ENCODE results near the gene OSTF1.

Gene OSTF1

DNA sequence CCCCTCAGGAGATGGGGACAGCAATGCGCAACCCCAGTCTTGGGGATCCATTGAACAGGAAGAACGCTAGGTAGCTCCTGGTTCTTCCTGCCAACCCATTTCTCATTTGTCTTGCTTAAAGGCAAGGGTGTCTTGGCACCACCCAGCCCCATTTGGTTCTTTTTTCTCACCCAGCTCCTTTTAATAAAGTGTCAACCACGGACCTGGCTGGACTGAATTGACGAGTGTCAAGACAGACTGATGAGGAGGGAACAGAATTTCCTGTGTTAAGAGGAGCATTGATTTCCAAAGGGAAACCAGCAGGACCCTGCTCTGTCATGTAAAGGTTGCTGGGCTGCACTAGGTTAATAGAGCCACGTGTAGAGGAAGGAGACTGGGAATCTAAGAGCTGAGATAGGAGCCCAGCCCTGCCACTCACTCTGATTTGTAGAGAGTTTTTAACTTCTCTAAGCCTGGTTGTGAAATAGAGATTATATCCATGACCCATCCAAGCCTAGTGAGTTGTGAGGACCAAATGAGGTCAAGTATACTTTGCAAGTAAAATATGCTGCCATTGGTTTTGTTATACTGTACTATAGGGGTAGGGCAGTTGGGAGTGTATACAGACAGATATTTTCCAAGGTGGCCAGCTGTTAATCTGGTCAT is 33.7 kb downstream of the OSTF1 start:
- no peak overlapping the region for H3K4me3 ChIP-seq (ENCODE audit: low read length)
- no peak for TF ChIP-seq ZNF274 (IDR thresholded peaks at IDR 0.05; ENCODE audit: low read depth, low read length)

GRCh38 chr9:75123696-75124095 is 35.4 kb downstream of the OSTF1 start:
- no peak overlapping the region for H3K4me3 ChIP-seq (ENCODE audit: low read length)
- TF ChIP-seq ZNF274 (IDR thresholded peaks at IDR 0.05; ENCODE audit: low read depth, low read length), result no peak

- H3K4me3 ChIP-seq (ENCODE audit: low read length), result no peak overlapping the region
- no peak for TF ChIP-seq ZNF274 (IDR thresholded peaks at IDR 0.05; ENCODE audit: low read depth, low read length)
Observed at GRCh38 chr9:75128535-75128934, 40.2 kb downstream of the OSTF1 start.

GRCh38 chr9:75130172-75130571 is 41.9 kb downstream of the OSTF1 start:
- no peak overlapping the region for H3K4me3 ChIP-seq (ENCODE audit: low read length)
- no peak for TF ChIP-seq ZNF274 (IDR thresholded peaks at IDR 0.05; ENCODE audit: low read depth, low read length)

GRCh38 chr9:75130621-75131230 is 42.4 kb downstream of the OSTF1 start:
- TF ChIP-seq ZNF274 (IDR thresholded peaks at IDR 0.05; ENCODE audit: low read depth, low read length), result no peak

DNA sequence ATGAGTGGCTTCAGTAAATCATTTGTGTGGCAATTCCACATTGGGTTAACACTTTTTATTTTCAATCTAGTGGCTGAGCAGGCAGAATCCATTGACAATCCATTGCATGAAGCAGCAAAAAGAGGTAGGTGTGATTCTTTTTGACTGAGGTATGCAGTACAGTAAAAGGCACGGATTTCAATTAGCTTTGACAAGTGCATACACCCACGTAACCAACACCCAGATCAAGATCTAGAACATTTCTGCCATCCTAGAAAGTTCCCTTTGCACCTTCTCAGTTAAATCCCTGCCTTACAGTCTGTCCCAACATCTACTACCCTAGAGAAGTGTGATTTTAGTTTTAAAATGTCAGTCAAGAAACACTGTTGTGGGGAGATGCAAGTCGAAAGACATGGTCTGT is 43.4 kb downstream of the OSTF1 start:
- TF ChIP-seq ZNF274 (IDR thresholded peaks at IDR 0.05; ENCODE audit: low read depth, low read length), result no peak
- no peak overlapping the region for H3K4me3 ChIP-seq (ENCODE audit: low read length)

More at GRCh38 chr9:75130621-75131230, 42.4 kb downstream of the OSTF1 start:
- no peak overlapping the region for H3K4me3 ChIP-seq (ENCODE audit: low read length)

DNA sequence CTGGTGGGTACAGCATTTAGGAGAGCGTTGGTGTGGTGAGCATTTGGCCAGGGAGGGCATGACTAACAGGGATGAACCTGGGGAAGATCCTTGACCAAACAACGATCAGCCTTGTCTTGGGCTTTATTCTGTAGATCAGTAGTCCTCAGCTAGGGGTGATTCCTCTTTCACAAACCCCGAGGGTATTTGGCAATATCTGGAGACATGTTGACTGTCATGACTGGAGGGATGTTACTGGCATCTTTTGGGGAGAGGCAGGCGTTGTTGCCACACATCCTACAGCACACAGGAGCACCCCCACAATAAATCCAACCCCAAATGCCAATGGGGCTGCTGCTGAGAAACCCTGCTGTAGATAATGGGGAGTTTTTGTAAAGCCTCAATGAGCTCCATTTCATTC is 43.9 kb downstream of the OSTF1 start:
- TF ChIP-seq ZNF274 (IDR thresholded peaks at IDR 0.05; ENCODE audit: low read depth, low read length), result no peak
- no peak overlapping the region for H3K4me3 ChIP-seq (ENCODE audit: low read length)

- no peak for TF ChIP-seq ZNF274 (IDR thresholded peaks at IDR 0.05; ENCODE audit: low read depth, low read length)
- no peak overlapping the region for H3K4me3 ChIP-seq (ENCODE audit: low read length)
Observed at GRCh38 chr9:75133396-75133795, 45.1 kb downstream of the OSTF1 start.

DNA sequence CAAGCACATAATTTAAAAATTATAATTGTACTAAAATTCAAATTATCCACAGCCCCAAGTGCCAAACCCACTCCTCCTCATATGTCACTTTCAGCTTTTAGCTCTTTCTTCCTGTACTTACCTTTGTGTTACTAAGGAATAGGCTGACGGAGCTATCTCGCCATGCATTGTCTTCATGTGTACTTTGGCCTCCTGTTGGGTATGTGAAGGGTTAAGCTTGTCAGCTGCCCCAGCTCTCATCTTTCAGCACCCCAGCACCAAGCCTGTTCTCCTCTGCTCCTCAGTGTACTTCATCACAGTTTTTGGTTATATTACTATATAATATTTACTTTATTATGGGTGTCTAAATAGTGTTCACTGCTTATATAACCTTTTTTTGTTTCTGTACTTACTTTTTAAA is 46.2 kb downstream of the OSTF1 start:
- TF ChIP-seq ZNF274 (IDR thresholded peaks at IDR 0.05; ENCODE audit: low read depth, low read length), result no peak
- H3K4me3 ChIP-seq (ENCODE audit: low read length), result no peak overlapping the region

DNA sequence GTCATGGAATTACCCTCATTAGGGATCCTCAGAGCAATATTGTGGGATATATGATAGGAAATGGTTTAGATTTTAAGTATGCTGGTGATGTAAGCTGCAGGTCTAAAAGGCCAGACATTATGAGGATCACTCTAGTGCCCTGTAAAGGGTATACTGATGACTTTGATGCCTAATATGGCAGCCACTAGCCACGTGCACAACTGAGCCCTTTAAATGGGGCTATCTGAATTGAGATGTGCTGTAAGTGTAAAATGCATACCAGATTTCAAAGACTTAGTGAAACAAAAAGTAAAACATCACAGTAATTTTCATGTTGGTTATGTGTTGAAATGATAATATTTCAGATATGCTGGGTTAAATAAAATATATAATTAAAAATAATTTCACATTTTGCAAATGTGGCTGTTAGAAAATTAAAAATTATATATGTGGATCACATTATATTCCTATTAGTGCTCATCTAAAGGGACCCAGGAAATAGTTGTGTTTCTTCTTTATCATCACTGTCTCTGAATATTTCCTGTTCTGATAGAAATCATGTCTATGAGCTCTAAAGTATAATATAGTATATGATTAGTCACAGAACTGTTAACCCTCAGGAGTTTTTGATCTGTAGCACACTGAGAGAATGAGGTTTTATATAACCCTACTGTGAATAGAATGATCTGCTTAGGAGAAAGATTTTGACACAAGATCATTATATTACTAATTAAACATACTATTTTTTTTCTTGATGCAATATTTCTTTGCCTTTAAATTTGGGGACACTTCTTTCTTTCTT is 50.1 kb downstream of the OSTF1 start:
- TF ChIP-seq ZNF274 (IDR thresholded peaks at IDR 0.05; ENCODE audit: low read depth, low read length), result no peak
- no peak overlapping the region for H3K4me3 ChIP-seq (ENCODE audit: low read length)

GRCh38 chr9:75139201-75139600 is 50.9 kb downstream of the OSTF1 start:
- no peak overlapping the region for H3K4me3 ChIP-seq (ENCODE audit: low read length)
- no peak for TF ChIP-seq ZNF274 (IDR thresholded peaks at IDR 0.05; ENCODE audit: low read depth, low read length)

DNA sequence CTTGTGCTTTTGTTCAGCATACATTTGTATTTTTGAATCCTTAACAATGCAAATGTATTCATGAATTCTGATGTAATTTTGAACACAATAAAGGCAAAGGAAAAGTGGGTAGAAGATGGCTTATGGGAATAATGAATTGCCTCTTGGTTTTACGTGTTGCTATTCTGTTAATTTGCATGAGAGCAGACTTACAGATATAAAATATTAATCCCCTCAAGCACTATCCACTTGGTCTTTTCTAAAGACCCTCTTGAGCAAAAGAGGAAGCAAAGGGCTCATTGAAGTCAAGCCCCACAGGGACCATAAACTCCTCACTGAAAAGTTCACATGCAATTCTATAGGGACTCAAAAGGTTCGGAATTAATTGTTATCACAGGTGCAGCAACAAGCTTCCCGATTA is 51.9 kb downstream of the OSTF1 start:
- no peak for TF ChIP-seq ZNF274 (IDR thresholded peaks at IDR 0.05; ENCODE audit: low read depth, low read length)
- H3K4me3 ChIP-seq (ENCODE audit: low read length), result no peak overlapping the region

DNA sequence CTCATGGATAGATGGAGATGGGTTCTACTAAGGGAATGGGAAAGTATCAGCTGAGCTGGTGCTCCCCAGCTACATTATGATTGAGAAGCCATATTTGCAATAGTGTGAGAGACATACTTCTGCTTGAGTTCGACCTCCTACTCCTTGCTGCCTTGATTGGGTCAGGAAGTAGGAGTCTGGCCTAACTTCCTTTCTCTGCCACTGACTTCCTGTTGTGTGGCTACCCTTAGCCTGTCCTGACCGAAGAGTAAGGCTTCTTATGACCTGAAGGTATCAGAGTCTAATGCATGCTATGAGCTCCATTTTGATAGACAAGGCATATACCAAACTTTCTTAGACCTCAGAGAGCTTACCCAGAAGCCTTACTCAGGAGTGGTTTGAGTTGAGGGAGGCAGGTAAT is 53.9 kb downstream of the OSTF1 start:
- TF ChIP-seq ZNF274 (IDR thresholded peaks at IDR 0.05; ENCODE audit: low read depth, low read length), result no peak
- no peak overlapping the region for H3K4me3 ChIP-seq (ENCODE audit: low read length)

- TF ChIP-seq ZNF274 (IDR thresholded peaks at IDR 0.05; ENCODE audit: low read depth, low read length), result no peak
- H3K4me3 ChIP-seq (ENCODE audit: low read length), result no peak overlapping the region
Observed at GRCh38 chr9:75146229-75146628, 57.9 kb downstream of the OSTF1 start.

DNA sequence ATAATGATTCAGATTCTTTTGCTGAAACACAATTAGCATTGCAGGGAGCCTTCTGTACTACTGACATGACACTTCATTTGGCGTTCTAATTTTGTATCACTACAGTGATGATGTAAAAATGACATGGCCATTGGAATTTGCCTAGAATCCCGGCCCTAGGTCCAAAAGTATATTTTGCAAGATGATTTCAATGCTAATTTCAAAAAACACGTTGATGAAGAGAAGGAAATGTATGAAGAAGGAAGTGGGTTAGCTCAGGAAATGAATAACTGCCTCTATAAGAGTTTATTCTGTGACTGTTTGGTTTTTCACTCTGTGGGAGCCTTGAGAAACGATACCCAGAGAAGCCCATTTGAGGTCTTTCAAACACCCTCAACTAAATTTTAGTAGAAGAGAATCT is 59.3 kb downstream of the OSTF1 start:
- no peak overlapping the region for H3K4me3 ChIP-seq (ENCODE audit: low read length)
- no peak for TF ChIP-seq ZNF274 (IDR thresholded peaks at IDR 0.05; ENCODE audit: low read depth, low read length)

Measured in GM08714 (cell line).